Eye (tissue), 1 donor: Measurements from ENCODE around the gene LSM2.
"Not testable (repeated sequence)": the region's sequence is repeated elsewhere in the genome, so short reads cannot be mapped to it uniquely, and the experiment has no call there.

Experiments
- DNase-seq: peaks from one replicate; pipeline ENCODE4 v3.0.0-alpha.2; 2015

The LSM2 gene

GRCh38 chr6:31795616-31796298 is 11.0 kb downstream of the LSM2 start, which contains the start of gene VARS1:
Gene VARS1, minus strand, starts transcription at chr6:31795752. Its CDS starts 535 bp downstream, at chr6:31795217.
- DNase-seq: peak; percentile 94

DNA sequence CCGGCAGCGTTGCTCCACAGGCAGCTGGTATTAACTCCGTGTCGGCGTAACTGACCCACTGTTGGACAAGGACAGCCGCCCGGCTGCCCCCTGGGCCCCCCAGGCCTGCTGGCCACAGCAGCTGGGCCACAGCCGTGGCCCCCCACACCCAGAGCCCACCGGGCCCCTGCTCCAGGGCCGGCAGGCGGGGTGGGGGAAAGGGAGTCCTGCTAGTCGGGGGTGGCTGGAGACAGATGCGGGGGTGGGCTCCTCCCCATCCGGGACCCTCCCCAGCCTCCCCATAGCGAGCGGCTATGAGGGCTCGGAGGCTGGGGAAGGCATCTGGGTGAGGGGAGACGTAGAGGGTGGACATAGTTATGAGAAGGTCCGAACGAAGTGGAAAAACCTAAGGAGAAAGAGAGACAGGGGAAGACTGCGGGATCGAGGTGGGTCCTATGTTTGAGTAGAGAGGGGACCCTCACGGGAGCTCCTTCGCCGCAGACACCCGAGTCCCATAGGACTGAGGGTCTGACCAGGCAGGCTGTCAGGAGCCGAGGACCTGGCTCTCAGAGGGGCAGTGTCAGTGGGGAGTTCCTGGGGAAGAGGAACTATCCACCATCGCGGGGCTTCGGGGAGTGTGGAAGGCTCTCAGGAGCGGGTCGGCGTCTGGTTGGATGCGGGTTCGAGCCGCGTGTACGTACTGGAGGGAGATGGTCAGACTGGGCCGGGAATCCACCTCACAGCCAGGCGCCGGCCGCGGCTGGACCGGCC is 11.7 kb downstream of the LSM2 start:
- DNase-seq: no peak

DNA sequence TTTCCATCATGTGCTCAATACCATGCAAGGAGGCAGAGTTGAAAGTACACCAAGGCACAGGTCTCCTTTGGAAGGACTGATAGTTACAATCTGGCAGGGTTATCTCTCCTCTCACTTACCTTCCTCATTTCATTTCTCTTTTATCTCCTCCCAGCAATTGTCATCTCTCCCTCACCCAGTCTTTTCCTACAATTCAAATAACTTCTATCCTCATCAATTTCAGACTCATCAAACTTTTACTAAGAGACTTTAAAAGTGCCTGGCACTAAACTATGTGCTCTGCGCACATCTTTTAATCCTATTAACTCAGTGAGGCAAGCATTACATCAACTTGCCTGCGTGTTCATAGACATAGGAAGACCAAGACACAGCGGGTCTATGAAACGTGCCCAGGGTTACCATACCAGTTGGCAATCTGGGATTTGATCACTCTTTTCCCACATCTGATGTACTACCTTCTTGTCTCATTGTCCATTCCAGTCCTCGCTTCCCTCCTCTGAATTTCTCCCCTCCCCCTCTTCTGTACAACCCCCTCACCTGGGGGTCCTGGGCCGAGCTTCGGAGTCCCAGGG is 12.4 kb downstream of the LSM2 start:
- peak; percentile 53 for DNase-seq

GRCh38 chr6:31793927-31794245 is 12.9 kb downstream of the LSM2 start:
- DNase-seq: not testable (repeated sequence)

DNA sequence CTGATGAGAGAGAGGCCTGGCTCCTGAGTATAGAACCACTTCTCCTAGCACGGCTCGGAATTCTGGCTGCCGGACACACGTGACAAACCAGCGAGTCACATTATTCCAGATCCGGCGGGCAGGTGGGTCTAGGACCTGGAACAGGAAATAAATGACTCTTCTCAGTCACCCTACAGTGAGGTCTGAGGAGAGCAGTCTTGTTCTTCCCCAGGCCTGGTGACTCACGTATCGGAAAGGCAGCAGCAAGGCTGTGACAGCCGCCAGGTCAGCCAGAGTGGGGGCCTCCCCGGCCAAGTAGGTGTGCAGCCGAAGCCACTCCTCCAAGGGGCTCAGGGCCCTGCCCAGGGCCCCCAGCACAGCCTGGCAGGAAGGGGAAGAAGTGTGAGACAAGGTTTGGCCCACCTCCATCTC is 14.0 kb downstream of the LSM2 start:
- no peak for DNase-seq

- no peak for DNase-seq
Observed at GRCh38 chr6:31792090-31792374, 14.7 kb downstream of the LSM2 start.

- peak; percentile 92 for DNase-seq
Observed at GRCh38 chr6:31791324-31792089, 15.3 kb downstream of the LSM2 start.

DNA sequence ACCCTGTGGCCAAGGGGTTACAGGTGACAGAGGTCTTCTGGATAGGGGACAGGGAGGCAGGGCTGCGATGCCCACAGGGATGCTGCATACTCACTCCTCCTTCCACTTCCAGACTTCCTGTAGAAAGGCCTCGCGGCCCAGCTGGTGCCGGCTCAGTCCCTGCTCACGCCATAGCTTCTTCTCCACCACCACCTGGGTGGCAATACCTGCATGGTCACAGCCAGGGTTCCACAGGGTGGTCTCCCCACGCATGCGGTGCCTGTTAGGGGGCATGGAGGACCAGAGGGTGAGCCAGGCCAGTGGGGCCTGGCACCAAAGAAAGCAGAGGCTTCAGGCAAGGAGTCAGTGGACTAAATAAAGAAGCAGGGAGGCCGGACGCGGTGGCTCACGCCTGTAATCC is 21.3 kb downstream of the LSM2 start:
- DNase-seq: no peak

DNA sequence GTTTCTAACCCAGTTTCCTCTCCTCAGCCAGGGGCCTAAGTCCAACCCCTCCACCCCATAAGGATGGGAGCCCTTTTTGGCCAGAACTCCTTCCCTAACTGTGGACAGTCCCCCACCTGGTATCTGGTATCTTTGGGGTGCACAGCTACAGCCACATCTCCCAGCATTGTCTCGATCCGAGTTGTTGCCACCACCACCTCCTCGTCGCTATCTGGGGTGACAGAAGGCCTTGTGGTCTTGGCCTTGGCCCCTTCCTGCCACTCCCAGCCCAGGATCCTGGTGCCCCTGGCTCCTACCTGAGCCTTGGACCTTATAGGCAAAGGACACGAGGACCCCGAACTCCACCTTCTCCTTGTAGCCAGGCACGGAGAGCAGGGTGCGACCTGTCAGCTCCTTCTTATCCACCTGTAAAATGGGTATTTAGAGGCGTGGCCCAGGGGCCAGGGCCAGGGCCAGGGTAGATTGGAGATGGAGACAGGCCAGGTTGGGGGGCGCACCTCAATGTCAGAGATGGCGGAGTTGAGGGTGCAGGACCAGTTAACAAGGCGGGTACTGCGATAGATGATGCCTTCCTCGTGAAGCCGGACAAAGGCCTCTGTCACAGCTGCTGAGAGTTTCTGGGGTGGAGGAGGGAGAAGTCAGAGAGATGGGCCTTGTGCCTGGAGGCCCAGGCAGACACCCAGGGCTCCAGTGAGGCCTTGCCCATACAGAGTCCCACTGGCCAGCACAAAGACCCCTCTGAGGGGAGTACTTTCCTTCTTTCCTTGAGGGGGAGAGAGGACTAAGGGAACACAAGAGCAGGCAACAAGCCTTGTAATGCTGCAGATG is 22.5 kb downstream of the LSM2 start:
- no peak for DNase-seq

GRCh38 chr6:31782126-31782855 is 24.5 kb downstream of the LSM2 start:
- DNase-seq: no peak

GRCh38 chr6:31781244-31782125 is 25.3 kb downstream of the LSM2 start:
- DNase-seq: no peak

GRCh38 chr6:31780507-31781243 is 26.1 kb downstream of the LSM2 start:
- DNase-seq: no peak

DNA sequence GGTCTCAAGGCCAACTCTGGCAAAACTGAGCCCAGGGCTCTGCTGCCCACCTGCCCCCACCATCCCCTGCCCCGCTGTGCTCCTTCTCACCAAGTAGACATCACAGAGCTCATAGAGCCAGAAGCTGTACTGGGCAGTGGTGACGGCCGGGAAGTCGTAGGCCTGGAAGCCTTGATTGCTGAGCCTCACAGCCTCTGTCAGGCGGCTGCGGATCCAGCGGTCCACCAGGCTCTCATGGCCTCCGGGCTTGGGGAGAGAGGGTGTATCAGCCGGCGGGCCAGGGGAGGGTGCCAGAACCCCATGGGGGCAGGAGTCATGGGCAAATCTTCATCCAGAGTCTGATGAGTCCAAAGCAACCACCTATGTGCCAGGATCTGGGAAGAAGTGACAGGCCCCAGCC is 26.9 kb downstream of the LSM2 start:
- no peak for DNase-seq

GRCh38 chr6:31778999-31779885 is 27.5 kb downstream of the LSM2 start:
- DNase-seq: no peak

GRCh38 chr6:31778193-31778592 is 28.6 kb downstream of the LSM2 start:
- no peak for DNase-seq

DNA sequence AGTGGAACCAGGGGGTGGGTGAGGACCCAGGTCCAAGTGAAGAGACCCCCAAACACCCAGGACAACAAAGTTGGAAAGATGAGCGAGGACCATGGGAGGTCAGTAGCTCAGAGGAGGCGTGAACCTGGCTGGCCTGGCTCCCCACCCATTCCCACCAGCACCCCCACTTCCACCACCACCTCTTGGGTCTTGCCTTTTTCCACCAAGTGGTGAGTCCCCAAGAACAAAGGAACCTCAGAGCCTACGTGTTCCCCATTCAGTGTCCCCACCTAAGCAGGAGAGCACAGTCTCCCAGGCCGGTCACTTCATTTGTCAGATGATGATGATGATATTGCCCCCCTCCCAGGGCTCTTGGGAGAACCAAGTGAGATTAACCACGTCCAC is 29.1 kb downstream of the LSM2 start:
- DNase-seq: no peak

GRCh38 chr6:31776989-31777666 is 29.6 kb downstream of the LSM2 start, which contains the start of gene VWA7:
Gene VWA7, minus strand, starts transcription at chr6:31777328. Its CDS starts 549 bp downstream, at chr6:31776779.
- DNase-seq: peak; percentile 38

DNA sequence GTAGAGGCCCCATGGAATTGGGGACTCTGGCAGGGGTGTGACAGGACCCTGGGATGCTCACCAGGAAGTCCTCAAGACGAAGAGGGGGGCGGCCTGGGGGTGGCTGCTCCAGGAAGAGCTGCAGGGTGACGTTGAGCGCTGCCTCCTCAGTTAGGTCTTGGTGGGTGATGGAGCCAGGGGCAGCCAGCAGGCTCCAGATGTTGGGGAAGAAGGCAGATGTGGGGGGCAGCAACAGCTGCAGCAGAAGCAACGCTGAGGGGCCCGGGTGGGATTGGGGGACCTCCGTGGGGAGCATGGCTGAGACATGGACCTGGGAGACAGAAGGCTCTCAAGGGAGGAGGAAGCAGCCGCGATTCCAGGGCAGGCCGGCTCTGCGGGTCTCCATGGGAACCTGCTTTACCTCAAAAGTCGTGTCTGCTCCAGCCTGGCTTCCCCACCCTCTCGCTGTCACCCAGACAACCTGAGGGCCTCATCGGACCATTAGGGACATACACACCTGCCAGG is 30.2 kb downstream of the LSM2 start:
- no peak for DNase-seq
